ENCODE results near the gene TEAD1. TPM values are rescaled to one million over a fixed set of nuclear protein-coding genes. Genes with fewer than 3 reads are reported as not detected.

The TEAD1 gene
- total and polyA plus RNA-seq, 9 of the 15 experiments (the other 6 are each of a cell fraction or from before 2014, with no cell fraction given) = 1.7 to 17.7 (median 10.8) TPM

GRCh38 chr11:12810568-12810894 is 136.3 kb downstream of the TEAD1 start (continued):
- TF ChIP-seq, protein P1, sequence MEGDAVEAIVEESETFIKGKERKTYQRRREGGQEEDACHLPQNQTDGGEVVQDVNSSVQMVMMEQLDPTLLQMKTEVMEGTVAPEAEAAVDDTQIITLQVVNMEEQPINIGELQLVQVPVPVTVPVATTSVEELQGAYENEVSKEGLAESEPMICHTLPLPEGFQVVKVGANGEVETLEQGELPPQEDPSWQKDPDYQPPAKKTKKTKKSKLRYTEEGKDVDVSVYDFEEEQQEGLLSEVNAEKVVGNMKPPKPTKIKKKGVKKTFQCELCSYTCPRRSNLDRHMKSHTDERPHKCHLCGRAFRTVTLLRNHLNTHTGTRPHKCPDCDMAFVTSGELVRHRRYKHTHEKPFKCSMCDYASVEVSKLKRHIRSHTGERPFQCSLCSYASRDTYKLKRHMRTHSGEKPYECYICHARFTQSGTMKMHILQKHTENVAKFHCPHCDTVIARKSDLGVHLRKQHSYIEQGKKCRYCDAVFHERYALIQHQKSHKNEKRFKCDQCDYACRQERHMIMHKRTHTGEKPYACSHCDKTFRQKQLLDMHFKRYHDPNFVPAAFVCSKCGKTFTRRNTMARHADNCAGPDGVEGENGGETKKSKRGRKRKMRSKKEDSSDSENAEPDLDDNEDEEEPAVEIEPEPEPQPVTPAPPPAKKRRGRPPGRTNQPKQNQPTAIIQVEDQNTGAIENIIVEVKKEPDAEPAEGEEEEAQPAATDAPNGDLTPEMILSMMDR (IDR thresholded peaks at IDR 0.05 in 2 of 3, conservative IDR thresholded peaks at IDR 0.05 in 1 of 3; ENCODE audit: insufficient read depth in 2 of 3, low read depth in 1 of 3, low read length in 3 of 3) = no peak
- TF ChIP-seq GATAD2B (IDR thresholded peaks at IDR 0.05; ENCODE audit: borderline replicate concordance) (no peak), POLR2B (IDR thresholded peaks at IDR 0.05; ENCODE audit: low read depth, partially characterized antibody) (no peak), BRF1 (IDR thresholded peaks at IDR 0.05; ENCODE audit: borderline replicate concordance, extremely low read depth, insufficient read length) (no peak), CBFA2T2 (conservative IDR thresholded peaks at IDR 0.05) (0 out of 2 replicates have a peak, but pooled peaks have one; percentile 14), RBM15 (IDR thresholded peaks at IDR 0.05; ENCODE audit: insufficient read depth, low read length) (no peak), NFIC (IDR thresholded peaks at IDR 0.05) (no peak; the same call in 1 of the 2 replicates), DPF2 (IDR thresholded peaks at IDR 0.05) (peak; percentile 47; the same call in 1 of the 2 replicates), NONO (IDR thresholded peaks at IDR 0.05; ENCODE audit: low read depth in 2 of 2, low read length in 1 of 2) (no peak), MTA2 (IDR thresholded peaks at IDR 0.05; ENCODE audit: low read depth) (no peak), PPARD (CRISPR knock-in tag; IDR thresholded peaks at IDR 0.05) (no peak), MYC (IDR thresholded peaks at IDR 0.05; ENCODE audit: low read depth, low read length) (no peak), MYC (CRISPR knock-in tag; IDR thresholded peaks at IDR 0.05; ENCODE audit: borderline replicate concordance, low read depth) (no peak), FOXA3 (CRISPR knock-in tag; conservative IDR thresholded peaks at IDR 0.05 in 1 of 2, IDR thresholded peaks at IDR 0.05 in 1 of 2) (0 out of 4 replicates have a peak, but pooled peaks of 1 of the 2 experiments have one; percentile 27), LEF1 (IDR thresholded peaks at IDR 0.05) (no peak), BACH1 (tag; IDR thresholded peaks at IDR 0.05) (no peak), ARID1B (IDR thresholded peaks at IDR 0.05) (peak; percentile 51; the same call in 1 of the 2 replicates), ZNF431 (CRISPR knock-in tag; IDR thresholded peaks at IDR 0.05) (no peak), ZNF699 (CRISPR knock-in tag; IDR thresholded peaks at IDR 0.05; ENCODE audit: insufficient replicate concordance) (no peak)
- TF ChIP-seq, protein P2, sequence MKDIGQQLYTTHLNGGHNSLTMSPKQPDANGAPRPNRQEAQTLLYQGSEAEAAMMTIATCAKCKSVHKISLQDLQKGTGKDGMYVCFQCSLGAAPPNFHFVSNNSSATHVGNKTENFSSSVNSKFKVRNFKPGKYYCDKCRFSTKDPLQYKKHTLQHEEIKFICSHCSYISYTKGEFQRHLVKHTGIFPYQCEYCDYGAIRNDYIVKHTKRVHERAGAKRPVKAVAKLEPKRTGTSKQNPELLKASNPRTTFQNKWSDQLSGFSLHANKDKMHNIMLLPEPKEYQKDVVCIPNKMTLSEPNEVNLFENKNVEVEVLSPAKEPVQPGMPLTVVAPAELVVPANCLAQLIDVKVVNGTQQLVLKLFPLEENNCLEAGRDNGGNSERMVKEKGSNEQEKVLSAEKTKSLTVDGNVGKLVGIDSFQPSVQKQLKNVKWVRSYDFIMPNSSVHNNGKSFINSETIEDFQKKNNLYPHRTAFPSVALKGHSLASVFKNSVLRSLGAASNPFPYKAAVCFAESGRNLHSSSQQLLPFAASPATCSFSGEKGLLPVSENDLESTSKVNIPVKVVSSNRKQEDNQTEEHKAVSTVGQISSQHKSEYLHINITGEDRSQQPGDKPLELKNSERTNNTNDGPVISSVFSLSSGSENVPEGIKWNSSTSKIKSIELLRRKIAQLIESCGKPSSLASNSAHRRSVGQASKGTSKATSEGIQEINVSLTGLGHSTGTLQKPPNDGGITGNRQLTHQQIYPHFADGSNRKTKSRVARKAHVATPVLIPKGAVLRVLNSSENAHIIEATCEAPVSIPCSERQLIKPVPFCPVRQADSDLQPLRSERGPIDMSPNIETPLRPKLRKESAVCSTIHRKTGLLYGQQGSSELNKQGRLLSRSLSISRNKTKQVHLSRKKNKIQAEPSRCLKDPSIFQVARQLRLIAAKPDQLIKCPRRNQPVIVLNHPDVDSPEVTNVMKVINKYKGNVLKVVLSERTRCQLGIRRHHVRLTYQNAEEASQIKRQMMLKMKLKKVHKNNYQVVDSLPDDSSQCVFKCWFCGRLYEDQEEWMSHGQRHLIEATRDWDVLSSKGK (CRISPR knock-in tag; IDR thresholded peaks at IDR 0.05) = no peak
- TF ChIP-seq, protein P3, sequence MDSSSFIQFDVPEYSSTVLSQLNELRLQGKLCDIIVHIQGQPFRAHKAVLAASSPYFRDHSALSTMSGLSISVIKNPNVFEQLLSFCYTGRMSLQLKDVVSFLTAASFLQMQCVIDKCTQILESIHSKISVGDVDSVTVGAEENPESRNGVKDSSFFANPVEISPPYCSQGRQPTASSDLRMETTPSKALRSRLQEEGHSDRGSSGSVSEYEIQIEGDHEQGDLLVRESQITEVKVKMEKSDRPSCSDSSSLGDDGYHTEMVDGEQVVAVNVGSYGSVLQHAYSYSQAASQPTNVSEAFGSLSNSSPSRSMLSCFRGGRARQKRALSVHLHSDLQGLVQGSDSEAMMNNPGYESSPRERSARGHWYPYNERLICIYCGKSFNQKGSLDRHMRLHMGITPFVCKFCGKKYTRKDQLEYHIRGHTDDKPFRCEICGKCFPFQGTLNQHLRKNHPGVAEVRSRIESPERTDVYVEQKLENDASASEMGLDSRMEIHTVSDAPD (CRISPR knock-in tag; IDR thresholded peaks at IDR 0.05) = no peak
- TF ChIP-seq, protein P4, sequence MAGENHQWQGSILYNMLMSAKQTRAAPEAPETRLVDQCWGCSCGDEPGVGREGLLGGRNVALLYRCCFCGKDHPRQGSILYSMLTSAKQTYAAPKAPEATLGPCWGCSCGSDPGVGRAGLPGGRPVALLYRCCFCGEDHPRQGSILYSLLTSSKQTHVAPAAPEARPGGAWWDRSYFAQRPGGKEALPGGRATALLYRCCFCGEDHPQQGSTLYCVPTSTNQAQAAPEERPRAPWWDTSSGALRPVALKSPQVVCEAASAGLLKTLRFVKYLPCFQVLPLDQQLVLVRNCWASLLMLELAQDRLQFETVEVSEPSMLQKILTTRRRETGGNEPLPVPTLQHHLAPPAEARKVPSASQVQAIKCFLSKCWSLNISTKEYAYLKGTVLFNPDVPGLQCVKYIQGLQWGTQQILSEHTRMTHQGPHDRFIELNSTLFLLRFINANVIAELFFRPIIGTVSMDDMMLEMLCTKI (IDR thresholded peaks at IDR 0.05; ENCODE audit: partially characterized antibody) = no peak
